Natural killer cell (primary cell): ENCODE data around the gene DLGAP3. TPM values are rescaled to one million over a fixed set of nuclear protein-coding genes. Genes with fewer than 3 reads are reported as not detected.
A peak's percentile ranks its signal among the peaks of the same experiment; 100 is the strongest.

Source experiments
- ATAC-seq, 3 donors: fragments of 150-1000 bp in 2 of 3; fragments of 200-7000 bp in 1 of 3; cut with Tn5 transposase; 1 replicate in 1 of 3; 2 replicates in 2 of 3; pipeline ENCODE4 v1.10.0; 2021; ENCODE audit warnings: mild to moderate bottlenecking in 2 of 3, moderate library complexity in 2 of 3
- DNase-seq, 2 donors: peaks; one replicate each; pipeline versions ENCODE4 v3.0.0 to v3.0.0-alpha.2; 2013 to 2021; ENCODE audit warnings: mixed read lengths in 1 of 2
- H3K27ac ChIP-seq: one replicate; pipeline ENCODE4 v1.5.1; 2013; ENCODE audit warnings: mild to moderate bottlenecking, low read length
- H3K27me3 ChIP-seq: one replicate; pipeline ENCODE4 v1.6.1; 2013; ENCODE audit warnings: low read length; ENCODE audit not compliant: control insufficient read depth, insufficient read depth
- H3K36me3 ChIP-seq: one replicate; pipeline ENCODE4 v1.6.1; 2013; ENCODE audit warnings: low read length; ENCODE audit not compliant: control insufficient read depth, insufficient read depth
- H3K4me1 ChIP-seq: one replicate; pipeline ENCODE4 v1.6.1; 2013; ENCODE audit warnings: low read length; ENCODE audit not compliant: control insufficient read depth, insufficient read depth
- H3K4me3 ChIP-seq: one replicate; pipeline ENCODE4 v1.5.1; 2013; ENCODE audit warnings: low read length
- H3K9me3 ChIP-seq: one replicate; pipeline ENCODE4 v1.6.1; 2013; ENCODE audit warnings: low read length; ENCODE audit not compliant: control insufficient read depth, insufficient read depth
- H3K27ac Mint-ChIP-seq, 2 donors: one replicate each; pipeline ENCODE4 v1.8.0; 2022; ENCODE audit warnings: mild to moderate bottlenecking in 2 of 2, mixed read lengths in 2 of 2, moderate library complexity in 1 of 2
- H3K27me3 Mint-ChIP-seq, 2 donors: one replicate each; pipeline ENCODE4 v1.8.0; 2022; ENCODE audit warnings: low read depth in 2 of 2, mixed read lengths in 2 of 2
- H3K36me3 Mint-ChIP-seq: one replicate; pipeline ENCODE4 v1.8.0; 2022; ENCODE audit warnings: mixed read lengths
- H3K4me1 Mint-ChIP-seq, 2 donors: one replicate each; pipeline ENCODE4 v1.8.0; 2022; ENCODE audit warnings: mixed read lengths in 2 of 2
- H3K4me3 Mint-ChIP-seq: one replicate; pipeline ENCODE4 v1.8.0; 2022; ENCODE audit warnings: mild to moderate bottlenecking, moderate library complexity, mixed read lengths
- H3K9me3 Mint-ChIP-seq, 2 donors: one replicate each; pipeline ENCODE4 v1.8.0; 2022; ENCODE audit warnings: mixed read lengths in 2 of 2
- CTCF ChIP-seq: fragments of 200-600 bp; IDR thresholded peaks from one replicate; pipeline ENCODE4 v1.8.0; 2022; ENCODE audit warnings: antibody characterized with exemption
- WGBS: methylation state at CpG from one replicate; pipeline ENCODE4 v1.1.7; 2013; ENCODE audit warnings: missing lambda C conversion rate; ENCODE audit not compliant: insufficient coverage; 5-methylcytosine and 5-hydroxymethylcytosine counted together
- intact Hi-C: fragments of 100-400 bp; cut with micrococcal nuclease; formaldehyde crosslinking; loops from one replicate; pipeline ENCODE4 v1.14.2; 2022
- total RNA-seq, 4 donors: library from RNA; stranded (reverse); fragments of 120-200 nt in 1 of 4; gene quantifications; one replicate each; pipeline versions ENCODE4 v1.2.3 to v1.2.4, GENCODE V29; 2013 to 2022

Gene DLGAP3
- total RNA-seq, 3 donors from 2014 or later (not counting 1 experiment from before 2014, with no cell fraction given), result 0.33 to 0.38 (median 0.36) TPM

- Histone ChIP-seq H3K27me3 (peaks cover 20% of the 10 kb centered on the region), H3K4me1 (peaks cover 20% of the 10 kb centered on the region), H3K36me3 (no peaks in the 10 kb centered on the region), H3K4me3 (no peak overlapping the region), H3K9me3 (peaks cover 2% of the 10 kb centered on the region), H3K27ac (no peak overlapping the region)
- Mint-ChIP-seq H3K4me1 (peaks cover 6 to 20% of the 10 kb centered on the region in 2 donors), H3K4me3 (no peak overlapping the region), H3K9me3 (no peaks in the 10 kb centered on the region), H3K36me3 (no peaks in the 10 kb centered on the region), H3K27me3 (peaks cover 68 to 76% of the 10 kb centered on the region in 2 donors), H3K27ac (no peak overlapping the region)
- ATAC-seq, result peak; percentile 47 to 76 (median 74)
- TF ChIP-seq CTCF, result no peak
- intact Hi-C loops, result no loop called here
- DNase-seq, result peak; percentile 24 to 68
- 3% methylated on average over 14 of the region's 16 CpGs for WGBS
Measured at GRCh38 chr1:34924759-34925555, 4.5 kb downstream of the DLGAP3 start.

DNA sequence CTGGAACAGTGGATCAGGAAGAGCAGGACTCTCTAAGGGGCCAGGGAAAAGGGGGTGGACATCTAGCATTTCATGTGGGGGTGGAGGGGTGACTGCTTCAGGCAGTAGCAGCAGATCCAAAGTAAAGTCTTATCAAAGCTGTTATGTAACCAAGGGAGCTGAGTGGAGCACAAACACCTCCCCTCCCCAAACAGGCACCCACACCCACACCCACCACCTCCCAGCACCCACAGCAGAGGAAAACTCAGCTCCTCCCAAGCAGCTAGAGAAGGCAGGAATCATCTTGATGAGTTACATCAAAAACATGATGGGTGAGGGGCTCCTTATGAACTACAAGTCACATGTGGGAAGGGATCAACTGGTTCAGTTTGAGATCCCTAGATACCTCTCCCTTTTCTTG lies 6.0 kb downstream of the DLGAP3 start:
- H3K27ac Mint-ChIP-seq, result no peak overlapping the region
- peaks cover 7 to 24% of the 10 kb centered on the region in 2 donors for H3K4me1 Mint-ChIP-seq
- H3K27me3 ChIP-seq, result peaks cover 14% of the 10 kb centered on the region
- H3K4me3 Mint-ChIP-seq, result no peak overlapping the region
- no peak overlapping the region for H3K27ac ChIP-seq
- H3K9me3 Mint-ChIP-seq, result no peaks in the 10 kb centered on the region
- peaks cover 20% of the 10 kb centered on the region for H3K4me1 ChIP-seq
- DNase-seq (no peak), ATAC-seq (no peak)
- H3K36me3 ChIP-seq, result no peaks in the 10 kb centered on the region
- no peak for TF ChIP-seq CTCF
- no peak overlapping the region for H3K4me3 ChIP-seq
- H3K27me3 Mint-ChIP-seq, result peaks cover 66 to 73% of the 10 kb centered on the region in 2 donors
- H3K9me3 ChIP-seq, result peaks cover 2% of the 10 kb centered on the region
- intact Hi-C loops, result no loop called here
- no peaks in the 10 kb centered on the region for H3K36me3 Mint-ChIP-seq

DNA sequence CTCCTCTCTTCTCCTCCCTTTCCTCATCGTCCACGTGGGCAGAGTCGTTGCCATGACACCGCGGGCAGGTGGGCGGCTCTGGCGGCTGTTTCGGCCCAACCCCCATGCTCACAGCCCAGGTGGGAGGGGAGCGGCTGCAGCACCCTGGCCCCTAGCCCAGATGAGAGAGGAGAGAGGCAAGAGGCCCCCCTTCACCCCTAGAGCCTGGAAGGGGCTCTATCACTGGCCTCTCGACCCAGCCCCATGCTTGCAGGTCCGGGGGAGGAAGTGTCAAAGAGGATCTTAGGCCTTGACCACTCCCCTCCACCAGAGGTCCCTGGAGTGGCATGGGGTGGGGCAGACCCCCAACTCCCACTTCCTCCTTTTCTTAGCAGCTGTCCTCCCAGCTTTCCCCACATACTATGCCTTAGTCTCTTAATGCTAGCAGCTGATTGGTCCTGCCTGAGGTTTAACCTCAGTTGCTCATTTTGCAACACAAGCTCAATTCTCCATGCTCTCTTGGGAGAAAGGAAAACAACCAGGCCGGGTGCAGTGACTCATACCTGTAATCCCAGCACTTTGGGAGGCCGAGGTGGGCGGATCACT lies 10.4 kb downstream of the DLGAP3 start:
- Mint-ChIP-seq H3K4me3 (no peak overlapping the region), H3K4me1 (peaks cover 6 to 14% of the 10 kb centered on the region in 2 donors), H3K36me3 (no peaks in the 10 kb centered on the region), H3K27ac (no peak overlapping the region), H3K27me3 (peaks cover 48 to 53% of the 10 kb centered on the region in 2 donors), H3K9me3 (no peaks in the 10 kb centered on the region)
- intact Hi-C loops, result no loop called here
- ATAC-seq, result no peak
- Histone ChIP-seq H3K27ac (no peak overlapping the region), H3K9me3 (no peaks in the 10 kb centered on the region), H3K27me3 (peaks cover 2% of the 10 kb centered on the region), H3K4me3 (no peak overlapping the region), H3K4me1 (peaks cover 13% of the 10 kb centered on the region), H3K36me3 (no peaks in the 10 kb centered on the region)
- TF ChIP-seq CTCF, result no peak
- DNase-seq, result no peak
- WGBS, result 21% methylated on average over 14 of the region's 14 CpGs
